ENCODE data around the gene GTF2F2.

DNA sequence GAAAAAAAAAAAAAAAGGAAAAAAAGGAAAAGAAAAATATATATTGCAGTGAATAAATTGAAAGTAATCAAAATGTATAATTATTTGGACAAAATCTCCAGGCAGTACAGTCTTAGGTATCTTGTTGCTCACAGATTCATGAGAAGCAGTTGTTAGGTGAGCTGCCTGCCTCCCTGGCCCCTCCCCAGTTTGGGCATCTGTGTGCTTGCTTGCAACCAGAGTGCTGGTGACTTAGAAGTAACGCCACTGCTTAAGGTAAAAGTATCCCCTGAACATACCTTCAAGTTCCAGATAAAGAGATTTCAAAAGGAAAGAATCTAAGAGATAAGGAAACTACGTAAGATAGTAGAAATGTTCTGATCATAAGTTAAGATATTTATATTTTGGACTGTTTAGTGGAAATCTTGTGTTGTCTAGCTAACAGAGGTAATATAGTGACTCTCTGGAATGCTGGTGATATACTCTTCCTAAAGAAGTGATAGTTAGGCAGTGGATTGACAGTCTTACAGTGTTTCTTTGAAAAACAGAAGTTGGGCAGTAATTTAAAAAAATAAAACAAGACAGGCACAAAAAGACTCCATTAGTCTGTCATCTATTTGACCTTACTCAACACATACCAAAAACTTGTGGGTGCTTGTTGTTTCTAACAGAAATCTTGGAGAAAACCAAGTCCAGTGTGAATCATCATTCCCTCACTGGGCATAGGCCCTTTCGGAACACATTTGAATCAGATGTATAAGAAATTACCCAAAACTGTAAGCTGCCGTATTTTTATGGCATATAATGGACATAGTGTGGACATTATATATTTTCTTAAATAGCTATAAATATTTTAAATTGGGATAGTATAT is 118.9 kb downstream of the GTF2F2 start:
- TF ChIP-seq, protein P1, sequence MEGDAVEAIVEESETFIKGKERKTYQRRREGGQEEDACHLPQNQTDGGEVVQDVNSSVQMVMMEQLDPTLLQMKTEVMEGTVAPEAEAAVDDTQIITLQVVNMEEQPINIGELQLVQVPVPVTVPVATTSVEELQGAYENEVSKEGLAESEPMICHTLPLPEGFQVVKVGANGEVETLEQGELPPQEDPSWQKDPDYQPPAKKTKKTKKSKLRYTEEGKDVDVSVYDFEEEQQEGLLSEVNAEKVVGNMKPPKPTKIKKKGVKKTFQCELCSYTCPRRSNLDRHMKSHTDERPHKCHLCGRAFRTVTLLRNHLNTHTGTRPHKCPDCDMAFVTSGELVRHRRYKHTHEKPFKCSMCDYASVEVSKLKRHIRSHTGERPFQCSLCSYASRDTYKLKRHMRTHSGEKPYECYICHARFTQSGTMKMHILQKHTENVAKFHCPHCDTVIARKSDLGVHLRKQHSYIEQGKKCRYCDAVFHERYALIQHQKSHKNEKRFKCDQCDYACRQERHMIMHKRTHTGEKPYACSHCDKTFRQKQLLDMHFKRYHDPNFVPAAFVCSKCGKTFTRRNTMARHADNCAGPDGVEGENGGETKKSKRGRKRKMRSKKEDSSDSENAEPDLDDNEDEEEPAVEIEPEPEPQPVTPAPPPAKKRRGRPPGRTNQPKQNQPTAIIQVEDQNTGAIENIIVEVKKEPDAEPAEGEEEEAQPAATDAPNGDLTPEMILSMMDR (IDR thresholded peaks at IDR 0.05): no peak
- no peak for TF ChIP-seq POLR2A (IDR thresholded peaks at IDR 0.05)

Data from testis (tissue), 2 donors.